Kidney (tissue), 14 donors: Measurements from ENCODE around the gene DUSP6. TPM values are rescaled to one million over a fixed set of nuclear protein-coding genes. Genes with fewer than 3 reads are reported as not detected.

ENCODE experiments used
- DNase-seq, 5 donors: peaks; one replicate each; pipeline ENCODE4 v3.0.0-alpha.2; 2013 to 2020
- FAIRE-seq: peaks from 2 replicates; lab custom pipeline; 2012; peaks lifted over from hg19 to GRCh38; lab: Jason Lieb, UNC
- H3K27ac ChIP-seq, 2 donors: one replicate each; pipeline ENCODE4 v1.7.0; 2013; ENCODE audit warnings: low read depth in 2 of 2, low read length in 2 of 2, inconsistent platforms in 1 of 2
- H3K27me3 ChIP-seq: one replicate; pipeline ENCODE4 v1.7.1; 2013; ENCODE audit warnings: low read length, inconsistent platforms; ENCODE audit not compliant: control insufficient read depth, insufficient read depth
- H3K36me3 ChIP-seq, 3 donors: one replicate each; pipeline versions ENCODE4 v1.7.0 to v1.7.1; 2013; ENCODE audit warnings: low read length in 3 of 3, control low read depth in 1 of 3, inconsistent platforms in 1 of 3; ENCODE audit not compliant: insufficient read depth in 3 of 3, control insufficient read depth in 2 of 3
- H3K4me1 ChIP-seq, 3 donors: one replicate each; pipeline versions ENCODE4 v1.7.0 to v1.7.1; 2013; ENCODE audit warnings: low read length in 3 of 3, inconsistent platforms in 1 of 3, low read depth in 1 of 3; ENCODE audit not compliant: control insufficient read depth in 2 of 3, insufficient read depth in 2 of 3
- H3K4me3 ChIP-seq, 3 donors: one replicate each; pipeline versions ENCODE4 v1.7.0 to v1.8.1; 2013; ENCODE audit warnings: low read length in 3 of 3, control low read depth in 1 of 3, inconsistent platforms in 1 of 3
- H3K9ac ChIP-seq, 3 donors: one replicate each; pipeline versions ENCODE4 v1.7.0 to v1.7.1; 2013; ENCODE audit warnings: low read length in 3 of 3, control low read depth in 1 of 3, inconsistent platforms in 1 of 3
- H3K9me3 ChIP-seq, 3 donors: one replicate each; pipeline versions ENCODE4 v1.7.0 to v1.7.1; 2013; ENCODE audit warnings: low read length in 3 of 3, control low read depth in 1 of 3, inconsistent platforms in 1 of 3; ENCODE audit not compliant: control insufficient read depth in 2 of 3, insufficient read depth in 1 of 3
- intact Hi-C: fragments of 100-400 bp; cut with DNase I; formaldehyde crosslinking; loops from one replicate; pipeline ENCODE4 v1.11.1; 2022
- polyA plus RNA-seq: library from polyadenylated mRNA; stranded (reverse); fragments of 350-450 nt; fragmentation: Illumina TruSeq; extraction: RNeasy Lipid Tissue Mini Kit (QIAGEN cat#74804); gene quantifications from one replicate; pipeline ENCODE4 v1.2.3, GENCODE V29; 2014; ENCODE audit warnings: low read depth, low replicate concordance; ENCODE audit not compliant: insufficient read depth
- total RNA-seq: library from RNA; stranded (reverse); fragmentation: NEBNext Ultra II Directional; extraction: Animal tissue kit (Norgen Biotek cat#: 25700); gene quantifications from one replicate; pipeline ENCODE4 v1.2.1, GENCODE V29; 2021
- TF ChIP-seq, protein P1 (sequence below): IDR thresholded peaks from 3 replicates; pipeline ENCODE4 v1.5.1; 2012; ENCODE audit warnings: mild to moderate bottlenecking, moderate library complexity, borderline replicate concordance; ENCODE audit not compliant: insufficient read depth; ENCODE audit errors: extremely low read depth
- donor health status: control.
- donor health status: control.
- donor health status: control.
- donor health status: control.
- donor health status: control.
- donor health status: DM: yes; HTN: yes; CAD: no.
- donor health status: Normal renal cell carcinoma (clear cell type).

Gene DUSP6
- total and polyA plus RNA-seq, 2 donors from 2014 or later = 35.3 to 91.8 TPM

DNA sequence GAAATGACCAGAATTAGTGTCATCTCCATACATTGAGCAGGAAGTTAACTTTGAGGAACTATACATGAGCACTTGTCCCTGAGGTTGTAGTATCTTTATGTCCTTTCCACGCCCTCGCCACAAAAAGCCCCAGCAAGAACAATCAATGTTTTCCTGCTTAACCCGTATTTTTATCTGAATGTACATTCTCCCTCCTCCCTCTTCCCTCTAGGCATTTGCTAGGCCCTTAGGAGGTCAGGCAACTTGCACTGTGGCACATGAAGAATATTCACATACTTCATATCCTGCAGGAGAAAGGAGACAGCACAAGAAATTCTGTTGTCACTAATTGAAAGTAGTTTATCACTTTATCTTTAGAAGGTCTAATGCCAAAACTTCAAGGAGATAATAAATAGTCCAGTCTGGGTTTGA, 18.1 kb upstream of the DUSP6 start:
- Histone ChIP-seq H3K27me3 (no peaks in the 10 kb centered on the region), H3K9ac (no peak overlapping the region), H3K9me3 (no peaks in the 10 kb centered on the region), H3K27ac (no peak overlapping the region), H3K36me3 (no peaks in the 10 kb centered on the region), H3K4me1 (peaks cover 0 to 13% (median 11%) of the 10 kb centered on the region in 3 donors), H3K4me3 (no peak overlapping the region)
- no peak for DNase-seq
- no peak for FAIRE-seq
- TF ChIP-seq, protein P1, sequence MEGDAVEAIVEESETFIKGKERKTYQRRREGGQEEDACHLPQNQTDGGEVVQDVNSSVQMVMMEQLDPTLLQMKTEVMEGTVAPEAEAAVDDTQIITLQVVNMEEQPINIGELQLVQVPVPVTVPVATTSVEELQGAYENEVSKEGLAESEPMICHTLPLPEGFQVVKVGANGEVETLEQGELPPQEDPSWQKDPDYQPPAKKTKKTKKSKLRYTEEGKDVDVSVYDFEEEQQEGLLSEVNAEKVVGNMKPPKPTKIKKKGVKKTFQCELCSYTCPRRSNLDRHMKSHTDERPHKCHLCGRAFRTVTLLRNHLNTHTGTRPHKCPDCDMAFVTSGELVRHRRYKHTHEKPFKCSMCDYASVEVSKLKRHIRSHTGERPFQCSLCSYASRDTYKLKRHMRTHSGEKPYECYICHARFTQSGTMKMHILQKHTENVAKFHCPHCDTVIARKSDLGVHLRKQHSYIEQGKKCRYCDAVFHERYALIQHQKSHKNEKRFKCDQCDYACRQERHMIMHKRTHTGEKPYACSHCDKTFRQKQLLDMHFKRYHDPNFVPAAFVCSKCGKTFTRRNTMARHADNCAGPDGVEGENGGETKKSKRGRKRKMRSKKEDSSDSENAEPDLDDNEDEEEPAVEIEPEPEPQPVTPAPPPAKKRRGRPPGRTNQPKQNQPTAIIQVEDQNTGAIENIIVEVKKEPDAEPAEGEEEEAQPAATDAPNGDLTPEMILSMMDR = no peak
- intact Hi-C loops = no loop called here

DNA sequence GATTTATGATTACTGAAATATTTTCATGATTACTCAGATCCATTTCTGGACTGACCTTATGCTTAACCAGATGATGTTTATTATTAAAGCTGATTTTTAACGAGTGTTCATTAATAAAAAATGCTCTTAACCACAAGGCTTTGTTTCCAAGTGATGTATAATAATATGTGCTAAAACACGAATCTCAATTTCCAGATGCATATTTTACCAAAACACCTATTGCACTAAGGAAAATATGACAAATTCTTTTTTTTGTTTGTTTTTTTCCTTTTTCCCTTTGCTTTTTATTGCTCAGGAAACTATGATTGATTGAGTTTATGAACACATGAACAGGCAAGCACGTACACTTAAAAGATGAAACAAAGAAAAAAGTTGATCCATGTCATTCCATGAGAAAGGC, 16.9 kb upstream of the DUSP6 start:
- no peak for FAIRE-seq
- Histone ChIP-seq H3K4me1 (peaks cover 0 to 13% (median 11%) of the 10 kb centered on the region in 3 donors), H3K9me3 (no peaks in the 10 kb centered on the region), H3K4me3 (no peak overlapping the region), H3K9ac (no peak overlapping the region), H3K36me3 (no peaks in the 10 kb centered on the region), H3K27me3 (no peaks in the 10 kb centered on the region), H3K27ac (no peak overlapping the region)
- intact Hi-C loops = no loop called here
- DNase-seq = no peak
- TF ChIP-seq, protein P1 = no peak

DNA sequence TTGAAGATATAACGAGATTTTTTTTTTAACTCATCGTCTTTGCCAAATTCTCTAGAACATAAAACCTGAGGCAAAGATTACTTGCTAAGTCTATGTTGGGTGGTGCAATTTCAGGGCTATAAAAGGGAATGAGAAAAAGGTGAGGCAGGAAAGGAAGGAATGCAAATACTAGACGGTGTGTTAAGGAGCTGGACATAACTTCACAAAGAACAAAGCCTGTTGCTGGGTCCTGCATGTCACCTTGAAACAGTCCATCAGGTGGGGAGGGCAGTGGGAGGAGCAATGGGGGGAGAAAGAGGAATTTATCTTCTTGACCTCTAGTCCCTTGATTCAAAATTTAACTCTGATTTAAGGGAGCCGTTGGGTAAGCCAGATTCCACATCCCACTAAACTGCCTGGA, 16.1 kb upstream of the DUSP6 start:
- Histone ChIP-seq H3K9me3 (no peaks in the 10 kb centered on the region), H3K27me3 (no peaks in the 10 kb centered on the region), H3K27ac (no peak overlapping the region), H3K9ac (no peak overlapping the region), H3K4me1 (peaks cover 0 to 13% (median 11%) of the 10 kb centered on the region in 3 donors), H3K36me3 (no peaks in the 10 kb centered on the region), H3K4me3 (no peak overlapping the region)
- FAIRE-seq (no peak), DNase-seq (no peak)
- intact Hi-C loops = no loop called here
- TF ChIP-seq, protein P1 = no peak
